ENCODE measurements around the gene DIS3L2.

DIS3L2 gene

GRCh38 chr2:231934441-231935206, 26.9 kb upstream of the DIS3L2 start:
- TF ChIP-seq CTCF (IDR thresholded peaks at IDR 0.05; ENCODE audit: low read length, missing control alignments), result no peak
- no peak for DNase-seq (ENCODE audit: low read depth)
- H3K4me3 ChIP-seq (replicated peaks; ENCODE audit: low read depth, low read length), result no peak overlapping the region

GRCh38 chr2:231935207-231935524, 26.3 kb upstream of the DIS3L2 start:
- DNase-seq (ENCODE audit: low read depth), result peak; percentile 18
- H3K4me3 ChIP-seq (replicated peaks; ENCODE audit: low read depth, low read length), result no peak overlapping the region
- no peak for TF ChIP-seq CTCF (IDR thresholded peaks at IDR 0.05; ENCODE audit: low read length, missing control alignments)

GRCh38 chr2:231935815-231936214, 25.7 kb upstream of the DIS3L2 start:
- no peak for TF ChIP-seq CTCF (IDR thresholded peaks at IDR 0.05; ENCODE audit: low read length, missing control alignments)
- H3K4me3 ChIP-seq (replicated peaks; ENCODE audit: low read depth, low read length), result no peak overlapping the region
- no peak for DNase-seq (ENCODE audit: low read depth)

- no peak for TF ChIP-seq CTCF (IDR thresholded peaks at IDR 0.05; ENCODE audit: low read length, missing control alignments)
- DNase-seq (ENCODE audit: low read depth), result no peak
- no peak overlapping the region for H3K4me3 ChIP-seq (replicated peaks; ENCODE audit: low read depth, low read length)
Measured at GRCh38 chr2:231936491-231936890, 25.0 kb upstream of the DIS3L2 start.

- TF ChIP-seq CTCF (IDR thresholded peaks at IDR 0.05; ENCODE audit: low read length, missing control alignments), result no peak
- no peak for DNase-seq (ENCODE audit: low read depth)
Measured at GRCh38 chr2:231937057-231937456, 24.5 kb upstream of the DIS3L2 start.

GRCh38 chr2:231939022-231939421, 22.5 kb upstream of the DIS3L2 start:
- DNase-seq (ENCODE audit: low read depth), result no peak
- TF ChIP-seq CTCF (IDR thresholded peaks at IDR 0.05; ENCODE audit: low read length, missing control alignments), result no peak
- H3K4me3 ChIP-seq (replicated peaks; ENCODE audit: low read depth, low read length), result no peak overlapping the region

More at GRCh38 chr2:231937057-231937456, 24.5 kb upstream of the DIS3L2 start:
- no peak overlapping the region for H3K4me3 ChIP-seq (replicated peaks; ENCODE audit: low read depth, low read length)

GRCh38 chr2:231940795-231941194, 20.7 kb upstream of the DIS3L2 start:
- no peak overlapping the region for H3K4me3 ChIP-seq (replicated peaks; ENCODE audit: low read depth, low read length)
- TF ChIP-seq CTCF (IDR thresholded peaks at IDR 0.05; ENCODE audit: low read length, missing control alignments), result no peak
- no peak for DNase-seq (ENCODE audit: low read depth)
